ENCODE results near the gene IRF1. TPM values are rescaled to one million over a fixed set of nuclear protein-coding genes. Genes with fewer than 3 reads are reported as not detected.

IRF1 gene
- total RNA-seq, 2 donors from 2014 or later, result 5.6 to 7.3 TPM

DNA sequence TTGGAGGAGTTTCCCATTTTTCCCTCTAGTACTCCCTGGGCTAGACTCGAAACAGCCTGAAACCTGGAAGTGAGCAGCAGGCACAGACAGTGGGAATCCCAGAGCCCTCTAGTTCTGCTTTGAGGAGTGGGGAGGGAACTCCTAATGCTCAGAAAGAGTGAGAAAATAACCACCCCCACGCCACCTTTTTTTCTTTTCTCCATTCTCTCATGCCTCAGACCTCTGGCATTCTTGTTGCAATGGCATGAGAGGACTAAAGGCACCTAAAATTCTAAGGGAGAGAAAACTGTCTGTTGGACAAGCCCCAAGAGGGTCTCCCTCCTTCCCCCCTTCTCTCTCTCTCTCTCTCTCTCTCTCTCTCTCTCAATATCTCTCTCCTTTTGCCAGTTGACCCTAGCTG, 15.1 kb upstream of the IRF1 start:
- Mint-ChIP-seq H3K36me3 (ENCODE audit: low read depth) (no peaks in the 10 kb centered on the region), H3K9me3 (peaks cover 3% of the 10 kb centered on the region), H3K4me3 (no peak overlapping the region), H3K27me3 (ENCODE audit: insufficient read depth) (no peaks in the 10 kb centered on the region), H3K27ac (no peak overlapping the region), H3K4me1 (peaks cover 10% of the 10 kb centered on the region)
- no peaks in the 10 kb centered on the region for H3K9me3 ChIP-seq (ENCODE audit: control insufficient read depth, low read length)
- WGBS, 2 experiments (ENCODE audit: insufficient coverage in 1 of 2, insufficient read length in 1 of 2), result 80 to 100% methylated on average over 1 to 2 of the region's 2 CpGs
- no peak for DNase-seq
- no peak overlapping the region for H3K9ac ChIP-seq (ENCODE audit: extremely low read depth, low read length, poor library complexity, severe bottlenecking)
- H3K27me3 ChIP-seq (ENCODE audit: control insufficient read depth, insufficient read depth, low read length, poor library complexity, severe bottlenecking), result no peaks in the 10 kb centered on the region
- no peaks in the 10 kb centered on the region for H3K4me1 ChIP-seq (ENCODE audit: control insufficient read depth, insufficient read depth, low read length)
- TF ChIP-seq, protein P1, sequence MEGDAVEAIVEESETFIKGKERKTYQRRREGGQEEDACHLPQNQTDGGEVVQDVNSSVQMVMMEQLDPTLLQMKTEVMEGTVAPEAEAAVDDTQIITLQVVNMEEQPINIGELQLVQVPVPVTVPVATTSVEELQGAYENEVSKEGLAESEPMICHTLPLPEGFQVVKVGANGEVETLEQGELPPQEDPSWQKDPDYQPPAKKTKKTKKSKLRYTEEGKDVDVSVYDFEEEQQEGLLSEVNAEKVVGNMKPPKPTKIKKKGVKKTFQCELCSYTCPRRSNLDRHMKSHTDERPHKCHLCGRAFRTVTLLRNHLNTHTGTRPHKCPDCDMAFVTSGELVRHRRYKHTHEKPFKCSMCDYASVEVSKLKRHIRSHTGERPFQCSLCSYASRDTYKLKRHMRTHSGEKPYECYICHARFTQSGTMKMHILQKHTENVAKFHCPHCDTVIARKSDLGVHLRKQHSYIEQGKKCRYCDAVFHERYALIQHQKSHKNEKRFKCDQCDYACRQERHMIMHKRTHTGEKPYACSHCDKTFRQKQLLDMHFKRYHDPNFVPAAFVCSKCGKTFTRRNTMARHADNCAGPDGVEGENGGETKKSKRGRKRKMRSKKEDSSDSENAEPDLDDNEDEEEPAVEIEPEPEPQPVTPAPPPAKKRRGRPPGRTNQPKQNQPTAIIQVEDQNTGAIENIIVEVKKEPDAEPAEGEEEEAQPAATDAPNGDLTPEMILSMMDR (conservative IDR thresholded peaks at IDR 0.05), result no peak
- no peak overlapping the region for H3K27ac ChIP-seq (ENCODE audit: low read depth, low read length)
- no peaks in the 10 kb centered on the region for H3K36me3 ChIP-seq (ENCODE audit: control insufficient read depth, insufficient read depth, low read length)
- H3K4me3 ChIP-seq (ENCODE audit: low read length), result no peak overlapping the region

DNA sequence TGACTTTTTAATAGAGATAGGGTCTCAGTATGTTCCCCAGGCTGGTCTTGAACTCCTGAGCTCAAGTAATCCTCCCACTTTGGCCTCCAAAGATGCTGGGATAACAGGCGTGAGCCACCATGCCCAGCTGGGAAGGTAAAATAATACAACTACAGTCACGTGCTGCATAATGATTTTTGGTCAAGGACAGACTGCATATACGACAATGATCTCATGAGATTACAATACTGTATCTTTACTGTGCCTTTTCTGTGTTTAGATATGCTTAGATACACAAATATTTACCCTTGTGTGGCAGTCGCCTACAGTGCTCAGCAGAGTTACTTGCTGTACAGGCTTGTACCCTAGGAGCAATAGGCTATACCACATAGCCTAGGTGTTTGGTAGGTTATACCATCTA, 14.2 kb upstream of the IRF1 start:
- Mint-ChIP-seq H3K4me3 (no peak overlapping the region), H3K9me3 (peaks cover 1% of the 10 kb centered on the region), H3K27me3 (ENCODE audit: insufficient read depth) (no peaks in the 10 kb centered on the region), H3K4me1 (peaks cover 11% of the 10 kb centered on the region), H3K27ac (no peak overlapping the region), H3K36me3 (ENCODE audit: low read depth) (no peaks in the 10 kb centered on the region)
- Histone ChIP-seq H3K4me3 (ENCODE audit: low read length) (no peak overlapping the region), H3K36me3 (ENCODE audit: control insufficient read depth, insufficient read depth, low read length) (no peaks in the 10 kb centered on the region), H3K9ac (ENCODE audit: extremely low read depth, low read length, poor library complexity, severe bottlenecking) (no peak overlapping the region), H3K9me3 (ENCODE audit: control insufficient read depth, low read length) (no peaks in the 10 kb centered on the region), H3K27ac (ENCODE audit: low read depth, low read length) (no peak overlapping the region), H3K4me1 (ENCODE audit: control insufficient read depth, insufficient read depth, low read length) (no peaks in the 10 kb centered on the region), H3K27me3 (ENCODE audit: control insufficient read depth, insufficient read depth, low read length, poor library complexity, severe bottlenecking) (no peaks in the 10 kb centered on the region)
- TF ChIP-seq, protein P1 (conservative IDR thresholded peaks at IDR 0.05), result no peak
- no peak for DNase-seq
- 80 to 88% methylated on average over 2 to 4 of the region's 4 CpGs for whole genome bisulfite sequencing, 2 experiments (ENCODE audit: insufficient coverage in 1 of 2, insufficient read length in 1 of 2)

DNA sequence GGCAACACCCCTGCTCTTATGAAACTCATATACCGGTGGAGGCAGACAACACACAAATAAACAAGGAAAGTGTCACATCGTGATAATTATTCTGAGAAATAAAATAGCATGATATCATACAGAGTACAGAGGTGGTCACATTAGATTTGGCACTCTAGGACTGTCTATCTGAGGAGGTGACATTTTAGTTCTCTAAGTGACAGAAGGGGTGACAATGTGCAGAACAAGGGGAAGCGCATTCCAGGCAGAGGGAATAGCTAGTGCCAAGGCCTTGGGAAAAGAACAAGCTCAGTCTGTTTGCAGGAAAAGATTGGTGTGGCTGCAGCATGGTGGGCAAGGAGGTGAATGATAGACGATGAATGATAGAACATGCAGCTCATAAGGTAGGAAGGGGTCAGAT, 12.7 kb upstream of the IRF1 start:
- H3K27me3 Mint-ChIP-seq (ENCODE audit: insufficient read depth), result no peaks in the 10 kb centered on the region
- Histone ChIP-seq H3K27ac (ENCODE audit: low read depth, low read length) (no peak overlapping the region), H3K9ac (ENCODE audit: extremely low read depth, low read length, poor library complexity, severe bottlenecking) (no peak overlapping the region), H3K27me3 (ENCODE audit: control insufficient read depth, insufficient read depth, low read length, poor library complexity, severe bottlenecking) (no peaks in the 10 kb centered on the region), H3K4me3 (ENCODE audit: low read length) (no peak overlapping the region), H3K9me3 (ENCODE audit: control insufficient read depth, low read length) (no peaks in the 10 kb centered on the region), H3K36me3 (ENCODE audit: control insufficient read depth, insufficient read depth, low read length) (no peaks in the 10 kb centered on the region), H3K4me1 (ENCODE audit: control insufficient read depth, insufficient read depth, low read length) (no peaks in the 10 kb centered on the region)
- H3K27ac Mint-ChIP-seq, result no peak overlapping the region
- no peak overlapping the region for H3K4me3 Mint-ChIP-seq
- no peaks in the 10 kb centered on the region for H3K9me3 Mint-ChIP-seq
- DNase-seq, result no peak
- no peaks in the 10 kb centered on the region for H3K36me3 Mint-ChIP-seq (ENCODE audit: low read depth)
- 40 to 68% methylated on average over 2 to 4 of the region's 4 CpGs for WGBS, 2 experiments (ENCODE audit: insufficient coverage in 1 of 2, insufficient read length in 1 of 2)
- H3K4me1 Mint-ChIP-seq, result peaks cover 9% of the 10 kb centered on the region
- TF ChIP-seq, protein P1 (conservative IDR thresholded peaks at IDR 0.05), result no peak

All from endodermal cell (in vitro differentiated cells).